Suprapubic skin (tissue), 4 donors: Measurements from ENCODE around the gene ERCC6L2. TPM values are rescaled to one million over a fixed set of nuclear protein-coding genes. Genes with fewer than 3 reads are reported as not detected.

Experiments
- DNase-seq, 2 donors: peaks; one replicate each; pipeline ENCODE4 v3.0.0-alpha.2; 2019; ENCODE audit warnings: low spot score in 2 of 2
- H3K27ac ChIP-seq: fragments of 200-600 bp; sonication (generic); one replicate; pipeline ENCODE4 v1.5.1; 2019
- H3K27me3 ChIP-seq: fragments of 200-600 bp; sonication (generic); one replicate; pipeline ENCODE4 v1.5.1; 2019
- H3K36me3 ChIP-seq: fragments of 200-600 bp; sonication (generic); one replicate; pipeline ENCODE4 v1.5.1; 2019
- H3K4me1 ChIP-seq: fragments of 200-600 bp; sonication (generic); one replicate; pipeline ENCODE4 v1.5.1; 2019
- H3K4me3 ChIP-seq: fragments of 200-600 bp; sonication (generic); one replicate; pipeline ENCODE4 v1.5.1; 2019; ENCODE audit warnings: mild to moderate bottlenecking
- H3K9me3 ChIP-seq: fragments of 200-600 bp; sonication (generic); one replicate; pipeline ENCODE4 v1.5.1; 2019
- CTCF ChIP-seq, 2 donors: fragments of 200-600 bp in 1 of 2; fragments of 450-650 bp in 1 of 2; sonication (generic) in 1 of 2; IDR thresholded peaks; one replicate each; pipeline ENCODE4 v1.5.1; 2016 to 2019; ENCODE audit warnings: antibody characterized with exemption in 2 of 2, mild to moderate bottlenecking in 1 of 2, moderate library complexity in 1 of 2
- EP300 ChIP-seq: sonication (generic); formaldehyde crosslinking; IDR thresholded peaks from one replicate; pipeline ENCODE4 v1.6.1; 2017; ENCODE audit warnings: antibody characterized with exemption
- POLR2A ChIP-seq, 2 donors: fragments of 450-650 bp; IDR thresholded peaks; one replicate each; pipeline ENCODE4 v1.6.1; 2017; ENCODE audit warnings: antibody characterized with exemption in 2 of 2, mild to moderate bottlenecking in 2 of 2, moderate library complexity in 2 of 2
- POLR2AphosphoS5 ChIP-seq, 3 donors: sonication (generic); formaldehyde crosslinking; IDR thresholded peaks; one replicate each; pipeline ENCODE4 v1.6.1; 2017; ENCODE audit warnings: antibody characterized with exemption in 3 of 3
- WGBS: methylation state at CpG from one replicate; pipeline ENCODE4 v1.1.5; 2018; 5-methylcytosine and 5-hydroxymethylcytosine counted together
- total RNA-seq, 4 donors: library from RNA; depleted of rRNA; stranded (reverse); fragments of >200 nt; gene quantifications; one replicate each; pipeline ENCODE4 v1.1.0, GENCODE V29; 2016

ERCC6L2 gene
- total RNA-seq, 4 donors from 2014 or later = 43.1 to 70.3 (median 47.0) TPM

GRCh38 chr9:95833546-95834178 is 41.8 kb upstream of the ERCC6L2 start:
- no peaks in the 10 kb centered on the region for H3K4me1 ChIP-seq
- H3K9me3 ChIP-seq = no peaks in the 10 kb centered on the region
- H3K4me3 ChIP-seq = no peak overlapping the region
- 69% methylated on average over 6 of the region's 6 CpGs for WGBS
- H3K27ac ChIP-seq = no peak overlapping the region
- no peak for DNase-seq
- no peaks in the 10 kb centered on the region for H3K27me3 ChIP-seq
- TF ChIP-seq POLR2AphosphoS5 (IDR thresholded peaks at IDR 0.05) (no peak), EP300 (no peak), CTCF (IDR thresholded peaks at IDR 0.05) (no peak), POLR2A (IDR thresholded peaks at IDR 0.05) (no peak)
- no peaks in the 10 kb centered on the region for H3K36me3 ChIP-seq

- Histone ChIP-seq H3K9me3 (no peaks in the 10 kb centered on the region), H3K4me3 (no peak overlapping the region), H3K4me1 (no peaks in the 10 kb centered on the region), H3K36me3 (no peaks in the 10 kb centered on the region), H3K27ac (no peak overlapping the region), H3K27me3 (no peaks in the 10 kb centered on the region)
- no peak for DNase-seq
- TF ChIP-seq EP300 = no peak
- no peak for TF ChIP-seq POLR2AphosphoS5 (IDR thresholded peaks at IDR 0.05)
- no peak for TF ChIP-seq CTCF (IDR thresholded peaks at IDR 0.05)
- TF ChIP-seq POLR2A (IDR thresholded peaks at IDR 0.05) = no peak
- 86% methylated on average over 3 of the region's 3 CpGs for WGBS
These were observed 41.1 kb upstream of the ERCC6L2 start for GRCh38 chr9:95834281-95834907.

- Histone ChIP-seq H3K4me3 (no peak overlapping the region), H3K27ac (no peak overlapping the region), H3K4me1 (no peaks in the 10 kb centered on the region), H3K36me3 (no peaks in the 10 kb centered on the region), H3K9me3 (no peaks in the 10 kb centered on the region), H3K27me3 (no peaks in the 10 kb centered on the region)
- TF ChIP-seq EP300 (no peak), POLR2AphosphoS5 (IDR thresholded peaks at IDR 0.05) (no peak), CTCF (IDR thresholded peaks at IDR 0.05) (no peak), POLR2A (IDR thresholded peaks at IDR 0.05) (no peak)
- WGBS = 51% methylated on average over 2 of the region's 2 CpGs
- no peak for DNase-seq
These were observed 40.1 kb upstream of the ERCC6L2 start for GRCh38 chr9:95835393-95835792.

- TF ChIP-seq CTCF (IDR thresholded peaks at IDR 0.05) (no peak), POLR2AphosphoS5 (IDR thresholded peaks at IDR 0.05) (no peak), EP300 (no peak), POLR2A (IDR thresholded peaks at IDR 0.05) (no peak)
- Histone ChIP-seq H3K36me3 (no peaks in the 10 kb centered on the region), H3K4me3 (no peak overlapping the region), H3K4me1 (no peaks in the 10 kb centered on the region), H3K27me3 (no peaks in the 10 kb centered on the region), H3K9me3 (no peaks in the 10 kb centered on the region), H3K27ac (no peak overlapping the region)
- DNase-seq = no peak
- 89% methylated on average over 1 of the region's 1 CpG for WGBS
These were observed 39.4 kb upstream of the ERCC6L2 start for GRCh38 chr9:95836072-95836471.

GRCh38 chr9:95839012-95839411 is 36.5 kb upstream of the ERCC6L2 start:
- Histone ChIP-seq H3K27ac (no peak overlapping the region), H3K4me3 (no peak overlapping the region), H3K36me3 (no peaks in the 10 kb centered on the region), H3K27me3 (no peaks in the 10 kb centered on the region), H3K9me3 (no peaks in the 10 kb centered on the region), H3K4me1 (no peaks in the 10 kb centered on the region)
- TF ChIP-seq CTCF (IDR thresholded peaks at IDR 0.05) = no peak
- no peak for TF ChIP-seq EP300
- no peak for TF ChIP-seq POLR2A (IDR thresholded peaks at IDR 0.05)
- no peak for TF ChIP-seq POLR2AphosphoS5 (IDR thresholded peaks at IDR 0.05)
- no peak for DNase-seq
- 90% methylated on average over 3 of the region's 3 CpGs for WGBS
